ENCODE data around the gene ELOB. TPM values are rescaled to one million over a fixed set of nuclear protein-coding genes. Genes with fewer than 3 reads are reported as not detected.

Gene ELOB
- total RNA-seq, 1 donor from 2014 or later: 172 TPM

GRCh38 chr16:2769675-2770056 lies 7.4 kb downstream of the ELOB start:
- intact Hi-C loops (cut with micrococcal nuclease): no loop called here
- H3K4me3 Mint-ChIP-seq: no peak overlapping the region
- no peak for ATAC-seq (ENCODE audit: low read depth)
- H3K27me3 Mint-ChIP-seq: no peaks in the 10 kb centered on the region
- H3K36me3 Mint-ChIP-seq (ENCODE audit: low read depth): peaks cover 94% of the 10 kb centered on the region
- no peak for TF ChIP-seq CTCF (IDR thresholded peaks at IDR 0.05)
- H3K4me1 Mint-ChIP-seq: no peaks in the 10 kb centered on the region
- no peaks in the 10 kb centered on the region for H3K9me3 Mint-ChIP-seq
- H3K27ac Mint-ChIP-seq: no peak overlapping the region
- CTCF ChIA-PET: no interaction called here
- POLR2A ChIA-PET: interaction anchor here (1.1 kb wide), 1 partner anchor 9 kb away, joined by 4 read pairs; no protein-coding TSS in a partner anchor
- DNase-seq: no peak

GRCh38 chr16:2769100-2769529 lies 8.0 kb downstream of the ELOB start:
- intact Hi-C loops (cut with micrococcal nuclease): no loop called here
- CTCF ChIA-PET: no interaction called here
- no peaks in the 10 kb centered on the region for H3K27me3 Mint-ChIP-seq

GRCh38 chr16:2768403-2769089 lies 8.5 kb downstream of the ELOB start:
- TF ChIP-seq CTCF (IDR thresholded peaks at IDR 0.05): no peak
- ATAC-seq (ENCODE audit: low read depth) (no peak), DNase-seq (no peak)
- Mint-ChIP-seq H3K27me3 (no peaks in the 10 kb centered on the region), H3K9me3 (no peaks in the 10 kb centered on the region), H3K4me1 (no peaks in the 10 kb centered on the region), H3K27ac (no peak overlapping the region), H3K36me3 (ENCODE audit: low read depth) (peaks cover 96% of the 10 kb centered on the region), H3K4me3 (no peak overlapping the region)
- ChIA-PET POLR2A (interaction anchor here (0.9 kb wide), 1 partner anchor 17 kb away, joined by 3 read pairs; no protein-coding TSS in a partner anchor), CTCF (no interaction called here)
- intact Hi-C loops (cut with micrococcal nuclease): no loop called here

More at GRCh38 chr16:2769100-2769529, 8.0 kb downstream of the ELOB start:
- Mint-ChIP-seq H3K9me3 (no peaks in the 10 kb centered on the region), H3K27ac (no peak overlapping the region), H3K4me1 (no peaks in the 10 kb centered on the region), H3K4me3 (no peak overlapping the region), H3K36me3 (ENCODE audit: low read depth) (peaks cover 96% of the 10 kb centered on the region)
- no peak for TF ChIP-seq CTCF (IDR thresholded peaks at IDR 0.05)
- POLR2A ChIA-PET: interaction anchor here (1.1 kb wide), 1 partner anchor 10 kb away, joined by 4 read pairs; no protein-coding TSS in a partner anchor
- ATAC-seq (ENCODE audit: low read depth) (no peak), DNase-seq (no peak)

- H3K27ac Mint-ChIP-seq: no peak overlapping the region
- H3K27me3 Mint-ChIP-seq: no peaks in the 10 kb centered on the region
- no peak overlapping the region for H3K4me3 Mint-ChIP-seq
- intact Hi-C loops (cut with micrococcal nuclease): no loop called here
- POLR2A ChIA-PET: interaction anchor here (0.6 to 0.9 kb wide), 2 partner anchors 15 to 17 kb away, joined by 3 to 6 read pairs; partner anchors contain the start of gene SRRM2
- peaks cover 97% of the 10 kb centered on the region for H3K36me3 Mint-ChIP-seq (ENCODE audit: low read depth)
- H3K4me1 Mint-ChIP-seq: no peaks in the 10 kb centered on the region
- no peak for DNase-seq
- TF ChIP-seq CTCF (IDR thresholded peaks at IDR 0.05): no peak
- no peak for ATAC-seq (ENCODE audit: low read depth)
- CTCF ChIA-PET: no interaction called here
- no peaks in the 10 kb centered on the region for H3K9me3 Mint-ChIP-seq
Measured at GRCh38 chr16:2767891-2768290, 9.2 kb downstream of the ELOB start.

- intact Hi-C loops (cut with micrococcal nuclease): no loop called here
- H3K27ac Mint-ChIP-seq: no peak overlapping the region
- H3K9me3 Mint-ChIP-seq: no peaks in the 10 kb centered on the region
- peaks cover 99% of the 10 kb centered on the region for H3K36me3 Mint-ChIP-seq (ENCODE audit: low read depth)
- H3K4me1 Mint-ChIP-seq: no peaks in the 10 kb centered on the region
- TF ChIP-seq CTCF (IDR thresholded peaks at IDR 0.05): no peak
- ChIA-PET CTCF (no interaction called here), POLR2A (no interaction called here)
- H3K4me3 Mint-ChIP-seq: no peak overlapping the region
- ATAC-seq (ENCODE audit: low read depth) (no peak), DNase-seq (no peak)
- H3K27me3 Mint-ChIP-seq: no peaks in the 10 kb centered on the region
Measured at GRCh38 chr16:2767140-2767731, 9.8 kb downstream of the ELOB start.
